GM12864 (cell line): Measurements from ENCODE around the gene PFKFB4.
"Not testable (repeated sequence)": the region's sequence is repeated elsewhere in the genome, so short reads cannot be mapped to it uniquely, and the experiment has no call there.

Source experiments
- DNase-seq: peaks from one replicate; pipeline ENCODE4 v3.0.0-alpha.2; 2011; ENCODE audit warnings: low read depth
- H3K4me3 ChIP-seq: 2 replicates; pipeline ENCODE4 v1.5.1; 2011; ENCODE audit warnings: mild to moderate bottlenecking, low read depth, low read length, control low read depth
- CTCF ChIP-seq: IDR thresholded peaks from 2 replicates; pipeline ENCODE4 v1.5.1; 2011; ENCODE audit warnings: low read depth, mild to moderate bottlenecking, moderate library complexity, low read length, control low read depth, inconsistent platforms; ENCODE audit errors: missing control alignments

Gene PFKFB4

GRCh38 chr3:48502121-48502520 is 54.5 kb downstream of the PFKFB4 start:
- TF ChIP-seq CTCF = no peak
- H3K4me3 ChIP-seq = no peak overlapping the region
- no peak for DNase-seq

GRCh38 chr3:48501196-48501595 is 55.4 kb downstream of the PFKFB4 start:
- TF ChIP-seq CTCF = no peak
- DNase-seq = no peak

GRCh38 chr3:48500656-48501055 is 55.9 kb downstream of the PFKFB4 start:
- TF ChIP-seq CTCF = no peak
- DNase-seq = no peak
- H3K4me3 ChIP-seq = no peak overlapping the region

More at GRCh38 chr3:48501196-48501595, 55.4 kb downstream of the PFKFB4 start:
- no peak overlapping the region for H3K4me3 ChIP-seq

GRCh38 chr3:48493203-48493501 is 63.5 kb downstream of the PFKFB4 start:
- no peak for DNase-seq
- TF ChIP-seq CTCF = no peak
- no peak overlapping the region for H3K4me3 ChIP-seq

GRCh38 chr3:48492461-48493202 is 64.0 kb downstream of the PFKFB4 start:
- no peak for TF ChIP-seq CTCF
- DNase-seq = no peak
- H3K4me3 ChIP-seq = no peak overlapping the region

GRCh38 chr3:48486952-48487351 is 69.7 kb downstream of the PFKFB4 start:
- DNase-seq = no peak
- no peak for TF ChIP-seq CTCF
- H3K4me3 ChIP-seq = no peak overlapping the region

- not testable (repeated sequence) for DNase-seq, H3K4me3 ChIP-seq
Observed at GRCh38 chr3:48482822-48483221, 73.8 kb downstream of the PFKFB4 start.

- not testable (repeated sequence) for DNase-seq, H3K4me3 ChIP-seq
Observed at GRCh38 chr3:48480891-48481290, 75.7 kb downstream of the PFKFB4 start.
